ENCODE measurements around the gene CTIF.

DNA sequence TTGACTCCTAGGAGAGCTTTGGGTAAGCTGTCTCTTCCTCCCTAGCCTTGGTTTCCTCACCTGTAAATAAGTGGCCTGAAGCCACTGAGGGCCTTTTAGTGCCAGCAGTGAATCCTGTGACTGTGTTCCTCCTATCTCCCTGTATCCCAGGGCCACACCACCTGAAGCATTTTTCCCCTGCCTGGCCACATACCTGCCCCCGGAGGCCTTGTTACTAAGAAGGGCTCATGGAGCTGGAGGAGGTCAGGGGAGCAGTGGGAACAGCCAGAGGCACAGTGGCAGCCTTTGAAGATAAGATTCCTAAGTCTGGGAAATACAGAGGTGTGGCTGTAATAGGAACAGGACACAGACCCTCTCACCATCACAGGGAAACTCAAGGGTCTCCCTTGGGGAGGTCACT lies 249.5 kb downstream of the CTIF start:
- TF ChIP-seq, protein P1, sequence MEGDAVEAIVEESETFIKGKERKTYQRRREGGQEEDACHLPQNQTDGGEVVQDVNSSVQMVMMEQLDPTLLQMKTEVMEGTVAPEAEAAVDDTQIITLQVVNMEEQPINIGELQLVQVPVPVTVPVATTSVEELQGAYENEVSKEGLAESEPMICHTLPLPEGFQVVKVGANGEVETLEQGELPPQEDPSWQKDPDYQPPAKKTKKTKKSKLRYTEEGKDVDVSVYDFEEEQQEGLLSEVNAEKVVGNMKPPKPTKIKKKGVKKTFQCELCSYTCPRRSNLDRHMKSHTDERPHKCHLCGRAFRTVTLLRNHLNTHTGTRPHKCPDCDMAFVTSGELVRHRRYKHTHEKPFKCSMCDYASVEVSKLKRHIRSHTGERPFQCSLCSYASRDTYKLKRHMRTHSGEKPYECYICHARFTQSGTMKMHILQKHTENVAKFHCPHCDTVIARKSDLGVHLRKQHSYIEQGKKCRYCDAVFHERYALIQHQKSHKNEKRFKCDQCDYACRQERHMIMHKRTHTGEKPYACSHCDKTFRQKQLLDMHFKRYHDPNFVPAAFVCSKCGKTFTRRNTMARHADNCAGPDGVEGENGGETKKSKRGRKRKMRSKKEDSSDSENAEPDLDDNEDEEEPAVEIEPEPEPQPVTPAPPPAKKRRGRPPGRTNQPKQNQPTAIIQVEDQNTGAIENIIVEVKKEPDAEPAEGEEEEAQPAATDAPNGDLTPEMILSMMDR (IDR thresholded peaks at IDR 0.05) = no peak
- no peak for TF ChIP-seq EP300 (IDR thresholded peaks at IDR 0.05)
- TF ChIP-seq POLR2AphosphoS5 (IDR thresholded peaks at IDR 0.05) = no peak
